ENCODE results near the gene LRRC34. TPM values are rescaled to one million over a fixed set of nuclear protein-coding genes. Genes with fewer than 3 reads are reported as not detected.

Gene LRRC34
- total RNA-seq, 4 donors from 2014 or later = 0.34 to 0.89 (median 0.71) TPM

- WGBS = 61% methylated on average over 27 of the region's 27 CpGs
- DNase-seq (ENCODE audit: low spot score in 2 of 2) = no peak
These were observed 1.2 kb upstream of the LRRC34 start for GRCh38 chr3:169813757-169814517.

DNA sequence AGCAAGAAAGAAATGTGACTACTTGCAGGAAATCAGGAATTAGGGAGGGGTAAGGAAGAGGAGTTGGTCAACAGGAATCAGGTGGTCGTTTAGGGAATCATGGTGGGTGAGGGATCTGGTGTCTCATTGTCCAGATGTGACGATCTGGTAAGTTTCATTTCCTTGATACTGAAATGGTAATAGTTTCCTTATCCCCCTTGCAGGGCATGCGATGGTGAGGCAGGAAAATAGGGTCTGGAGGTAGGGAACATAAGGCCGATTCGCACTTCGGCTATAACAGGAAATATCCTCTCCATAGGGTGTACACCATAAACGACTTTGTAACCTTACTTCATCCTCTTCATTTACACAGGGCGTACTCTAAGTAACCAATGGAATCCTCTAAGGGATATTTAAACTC, 574 bp upstream of the LRRC34 start:
- peaks cover 26% of the 10 kb centered on the region for H3K4me1 ChIP-seq
- H3K27me3 ChIP-seq = no peaks in the 10 kb centered on the region
- H3K4me3 ChIP-seq = peak overlapping the region; percentile 82
- H3K36me3 ChIP-seq = no peaks in the 10 kb centered on the region
- H3K27ac ChIP-seq = no peak overlapping the region
- DNase-seq (ENCODE audit: low spot score in 2 of 2) = no peak
- H3K9me3 ChIP-seq = no peaks in the 10 kb centered on the region
- WGBS = 60% methylated on average over 8 of the region's 8 CpGs
- TF ChIP-seq POLR2AphosphoS5 (IDR thresholded peaks at IDR 0.05) = no peak
- TF ChIP-seq, protein P1, sequence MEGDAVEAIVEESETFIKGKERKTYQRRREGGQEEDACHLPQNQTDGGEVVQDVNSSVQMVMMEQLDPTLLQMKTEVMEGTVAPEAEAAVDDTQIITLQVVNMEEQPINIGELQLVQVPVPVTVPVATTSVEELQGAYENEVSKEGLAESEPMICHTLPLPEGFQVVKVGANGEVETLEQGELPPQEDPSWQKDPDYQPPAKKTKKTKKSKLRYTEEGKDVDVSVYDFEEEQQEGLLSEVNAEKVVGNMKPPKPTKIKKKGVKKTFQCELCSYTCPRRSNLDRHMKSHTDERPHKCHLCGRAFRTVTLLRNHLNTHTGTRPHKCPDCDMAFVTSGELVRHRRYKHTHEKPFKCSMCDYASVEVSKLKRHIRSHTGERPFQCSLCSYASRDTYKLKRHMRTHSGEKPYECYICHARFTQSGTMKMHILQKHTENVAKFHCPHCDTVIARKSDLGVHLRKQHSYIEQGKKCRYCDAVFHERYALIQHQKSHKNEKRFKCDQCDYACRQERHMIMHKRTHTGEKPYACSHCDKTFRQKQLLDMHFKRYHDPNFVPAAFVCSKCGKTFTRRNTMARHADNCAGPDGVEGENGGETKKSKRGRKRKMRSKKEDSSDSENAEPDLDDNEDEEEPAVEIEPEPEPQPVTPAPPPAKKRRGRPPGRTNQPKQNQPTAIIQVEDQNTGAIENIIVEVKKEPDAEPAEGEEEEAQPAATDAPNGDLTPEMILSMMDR (IDR thresholded peaks at IDR 0.05) = no peak
- no peak for TF ChIP-seq POLR2A (IDR thresholded peaks at IDR 0.05)
- TF ChIP-seq EP300 (IDR thresholded peaks at IDR 0.05) = no peak

More at GRCh38 chr3:169813757-169814517, 1.2 kb upstream of the LRRC34 start:
- H3K27me3 ChIP-seq = no peaks in the 10 kb centered on the region
- no peak overlapping the region for H3K27ac ChIP-seq
- H3K4me1 ChIP-seq = peaks cover 26% of the 10 kb centered on the region
- no peak for TF ChIP-seq POLR2AphosphoS5 (IDR thresholded peaks at IDR 0.05)
- TF ChIP-seq, protein P1 (IDR thresholded peaks at IDR 0.05) = no peak
- TF ChIP-seq POLR2A (IDR thresholded peaks at IDR 0.05) = no peak
- TF ChIP-seq EP300 (IDR thresholded peaks at IDR 0.05) = no peak
- no peaks in the 10 kb centered on the region for H3K36me3 ChIP-seq
- peak overlapping the region; percentile 82 for H3K4me3 ChIP-seq
- no peaks in the 10 kb centered on the region for H3K9me3 ChIP-seq

DNA sequence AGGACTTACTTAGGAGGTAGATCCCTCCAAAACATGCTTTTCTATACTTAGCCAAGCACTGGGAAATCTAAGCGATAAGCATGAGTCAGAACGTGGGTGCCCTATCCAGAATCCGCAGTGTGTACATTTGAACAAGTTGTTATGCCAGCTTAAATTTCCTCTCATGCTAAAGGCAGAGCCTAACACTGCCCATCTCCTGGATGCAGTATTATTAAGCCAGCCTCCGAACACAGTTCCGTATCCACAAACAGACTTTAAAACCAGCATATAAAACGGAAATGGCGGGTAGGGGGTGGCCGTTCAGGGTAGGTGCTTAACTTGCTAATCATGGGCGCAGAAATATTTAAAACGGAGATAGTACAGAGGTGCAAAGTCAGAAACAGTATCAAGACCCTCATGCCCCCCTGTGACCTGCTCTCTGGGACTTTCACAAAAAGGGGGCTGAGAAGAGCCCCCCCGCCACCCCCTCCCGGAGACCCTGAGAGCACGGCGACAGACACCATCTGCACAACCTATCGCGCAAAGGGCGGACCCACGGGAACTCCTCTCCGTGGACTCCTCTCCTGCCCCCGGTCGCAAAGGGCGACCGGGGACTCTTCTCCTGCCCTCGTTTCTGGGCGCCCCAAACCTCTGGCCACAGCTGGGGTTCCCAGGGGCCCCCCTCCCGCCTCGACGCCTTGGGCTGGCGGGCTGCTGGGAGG, 923 bp downstream of the LRRC34 start:
- 3% methylated on average over 14 of the region's 29 CpGs for WGBS
- Histone ChIP-seq H3K36me3 (no peaks in the 10 kb centered on the region), H3K4me1 (peaks cover 26% of the 10 kb centered on the region), H3K27ac (peak overlapping the region; percentile 73), H3K9me3 (no peaks in the 10 kb centered on the region), H3K4me3 (peak overlapping the region; percentile 82), H3K27me3 (no peaks in the 10 kb centered on the region)
- TF ChIP-seq POLR2AphosphoS5 (IDR thresholded peaks at IDR 0.05) (no peak), EP300 (IDR thresholded peaks at IDR 0.05) (no peak)
- TF ChIP-seq, protein P1 (IDR thresholded peaks at IDR 0.05) = no peak
- no peak for DNase-seq (ENCODE audit: low spot score in 2 of 2)

DNA sequence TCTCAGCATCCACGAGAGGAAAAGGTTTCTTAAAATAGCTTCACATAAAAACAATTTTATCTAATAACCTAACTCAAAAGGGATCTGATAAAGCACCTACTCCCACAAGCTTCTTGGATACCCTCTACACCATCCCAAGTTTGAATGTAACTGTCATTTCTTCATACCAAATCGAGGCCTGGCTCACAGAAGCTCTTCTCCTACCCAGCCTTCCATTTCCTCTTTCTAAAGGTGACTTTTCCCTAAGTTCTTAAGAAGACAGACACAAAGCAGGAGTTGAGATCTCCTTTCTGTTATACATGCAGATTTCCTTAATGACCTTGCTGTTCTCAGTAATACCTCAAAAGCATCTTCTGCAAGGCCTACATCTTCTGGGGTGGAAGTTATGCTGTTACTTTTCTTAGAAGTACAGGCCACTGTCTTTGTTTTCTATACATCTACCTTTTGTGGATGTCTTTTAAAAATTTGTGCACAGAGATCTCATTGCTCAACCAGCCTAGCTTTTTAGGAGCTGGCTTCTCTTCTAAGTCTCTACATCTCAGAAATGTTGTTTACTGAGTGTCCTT, 3.4 kb downstream of the LRRC34 start:
- TF ChIP-seq POLR2A (IDR thresholded peaks at IDR 0.05) (no peak), POLR2AphosphoS5 (IDR thresholded peaks at IDR 0.05) (no peak), EP300 (IDR thresholded peaks at IDR 0.05) (no peak)
- TF ChIP-seq, protein P1 (IDR thresholded peaks at IDR 0.05) = no peak
- no peaks in the 10 kb centered on the region for H3K27me3 ChIP-seq
- 48% methylated on average over 2 of the region's 2 CpGs for whole genome bisulfite sequencing
- no peak for DNase-seq (ENCODE audit: low spot score in 2 of 2)
- peaks cover 26% of the 10 kb centered on the region for H3K4me1 ChIP-seq
- no peaks in the 10 kb centered on the region for H3K36me3 ChIP-seq
- no peak overlapping the region for H3K4me3 ChIP-seq
- no peak overlapping the region for H3K27ac ChIP-seq
- H3K9me3 ChIP-seq = no peaks in the 10 kb centered on the region

DNA sequence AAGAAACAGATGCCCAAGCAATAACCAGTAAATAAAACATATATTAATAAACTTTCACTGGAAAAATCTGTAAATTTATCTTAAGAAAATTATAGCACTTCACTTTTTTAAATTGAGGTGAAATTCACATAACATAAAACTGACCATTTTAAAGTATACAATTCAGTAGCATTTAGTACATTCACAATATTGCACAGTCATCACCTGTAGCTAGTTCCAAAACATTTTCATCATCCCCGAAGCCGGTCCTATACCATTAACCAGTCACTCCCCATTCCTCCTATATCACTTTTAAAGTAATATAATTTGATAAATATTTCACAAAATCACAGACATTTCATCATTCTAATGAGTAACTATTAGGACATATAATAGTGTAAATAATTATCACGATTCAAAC, 8.0 kb downstream of the LRRC34 start:
- no peak for DNase-seq (ENCODE audit: low spot score in 2 of 2)
- Histone ChIP-seq H3K27me3 (no peaks in the 10 kb centered on the region), H3K27ac (no peak overlapping the region), H3K4me1 (no peaks in the 10 kb centered on the region), H3K36me3 (peaks cover 5% of the 10 kb centered on the region), H3K9me3 (no peaks in the 10 kb centered on the region), H3K4me3 (no peak overlapping the region)
- WGBS = 92% methylated on average over 3 of the region's 3 CpGs
- no peak for TF ChIP-seq EP300 (IDR thresholded peaks at IDR 0.05)
- no peak for TF ChIP-seq POLR2A (IDR thresholded peaks at IDR 0.05)
- no peak for TF ChIP-seq POLR2AphosphoS5 (IDR thresholded peaks at IDR 0.05)
- TF ChIP-seq, protein P1 (IDR thresholded peaks at IDR 0.05) = no peak

All from suprapubic skin (tissue), 4 donors.